ENCODE results near the gene STIM1. TPM values are rescaled to one million over a fixed set of nuclear protein-coding genes. Genes with fewer than 3 reads are reported as not detected.

The STIM1 gene
- total RNA-seq, 1 experiment from 2014 or later: 93.6 TPM

GRCh38 chr11:3932698-3933097 lies 77.2 kb downstream of the STIM1 start:
- DNase-seq (ENCODE audit: low read depth, low spot score) (no peak), ATAC-seq (no peak)
- ChIA-PET CTCF (no interaction called here), POLR2A (no interaction called here)
- no TSS peak for BruUV-seq (replicated peaks)
- Histone ChIP-seq H3K27ac (ENCODE audit: low read length) (no peak overlapping the region), H3K9me3 (ENCODE audit: control insufficient read depth, insufficient read depth, low read depth, low read length) (no peaks in the 10 kb centered on the region), H3K27me3 (ENCODE audit: control insufficient read depth, insufficient read depth, low read length) (no peaks in the 10 kb centered on the region), H3K4me1 (ENCODE audit: control insufficient read depth, insufficient read depth, low read length) (no peaks in the 10 kb centered on the region), H3K36me3 (ENCODE audit: control insufficient read depth, insufficient read depth, low read length) (no peaks in the 10 kb centered on the region), H3K4me3 (ENCODE audit: low read depth in 2 of 2, low read length in 2 of 2) (no peak overlapping the region)
- in situ Hi-C loops (cut with HindIII; ENCODE audit: low pct_unique_long_range_greater_than_20kb, low sequenced_read_pairs): no loop called here
- intact Hi-C loops (cut with micrococcal nuclease; ENCODE audit: unreplicated experiment): no loop called here
- TF ChIP-seq TCF7L2 (IDR thresholded peaks at IDR 0.05; ENCODE audit: low read depth, low read length): no peak
- no peak for TF ChIP-seq CTCF (IDR thresholded peaks at IDR 0.05)
- no peak for TF ChIP-seq REST (IDR thresholded peaks at IDR 0.05; ENCODE audit: insufficient read depth in 1 of 2, low read depth in 2 of 2, low read length in 1 of 2)
- no peak for TF ChIP-seq SIN3A (IDR thresholded peaks at IDR 0.05; ENCODE audit: borderline replicate concordance, insufficient read depth, low read depth, low read length)
- no peak for TF ChIP-seq POLR2AphosphoS5 (IDR thresholded peaks at IDR 0.05; ENCODE audit: low read depth, low read length)

- H3K4me3 ChIP-seq (ENCODE audit: low read depth in 2 of 2, low read length in 2 of 2): no peak overlapping the region
- TF ChIP-seq CTCF (IDR thresholded peaks at IDR 0.05): no peak
- TF ChIP-seq REST (IDR thresholded peaks at IDR 0.05; ENCODE audit: insufficient read depth in 1 of 2, low read depth in 2 of 2, low read length in 1 of 2): no peak
- TF ChIP-seq SIN3A (IDR thresholded peaks at IDR 0.05; ENCODE audit: borderline replicate concordance, insufficient read depth, low read depth, low read length): no peak
- POLR2A ChIA-PET: no interaction called here
- H3K27ac ChIP-seq (ENCODE audit: low read length): no peak overlapping the region
- no peak for DNase-seq (ENCODE audit: low read depth, low spot score)
- in situ Hi-C loops (cut with HindIII; ENCODE audit: low pct_unique_long_range_greater_than_20kb, low sequenced_read_pairs): no loop called here
- ATAC-seq: no peak
- no peaks in the 10 kb centered on the region for H3K27me3 ChIP-seq (ENCODE audit: control insufficient read depth, insufficient read depth, low read length)
- BruUV-seq (replicated peaks): no TSS peak
- no peaks in the 10 kb centered on the region for H3K4me1 ChIP-seq (ENCODE audit: control insufficient read depth, insufficient read depth, low read length)
- no peaks in the 10 kb centered on the region for H3K36me3 ChIP-seq (ENCODE audit: control insufficient read depth, insufficient read depth, low read length)
- CTCF ChIA-PET: no interaction called here
- no peaks in the 10 kb centered on the region for H3K9me3 ChIP-seq (ENCODE audit: control insufficient read depth, insufficient read depth, low read depth, low read length)
- intact Hi-C loops (cut with micrococcal nuclease; ENCODE audit: unreplicated experiment): no loop called here
These were observed 77.7 kb downstream of the STIM1 start for GRCh38 chr11:3933165-3933628.

All from Panc1 (cell line).